GM21529 (cell line): ENCODE measurements around the gene TAF11L5.
"Not testable (repeated sequence)": the region's sequence is repeated elsewhere in the genome, so short reads cannot be mapped to it uniquely, and the experiment has no call there.

Experiments
- ATAC-seq: cut with Tn5 transposase; IDR thresholded peaks from one replicate; pipeline ENCODE4 v1.9.1; 2021; ENCODE audit not compliant: unreplicated experiment

TAF11L5 gene

DNA sequence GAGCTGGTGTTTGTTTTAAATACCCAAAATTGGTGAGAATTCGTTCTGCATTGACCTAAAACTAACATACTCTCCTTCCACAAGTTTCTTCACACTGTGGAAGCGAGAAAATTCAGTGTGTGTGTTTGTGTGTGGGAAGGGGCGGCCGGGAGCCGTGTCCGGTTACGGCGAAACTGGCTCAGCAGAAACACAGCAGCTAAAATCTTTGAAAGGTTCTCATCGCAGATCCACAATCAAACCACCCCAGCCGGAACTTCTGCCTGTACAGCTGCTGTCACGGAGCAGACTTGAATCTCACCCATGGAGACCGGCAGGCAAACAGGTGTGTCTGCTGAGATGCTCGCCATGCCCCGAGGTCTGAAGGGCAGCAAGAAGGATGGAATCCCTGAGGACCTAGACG is at the start of gene TAF11L5:
TSS of gene TAF11L5 (plus strand) at position 301 of the 400 bp plus-strand sequence.
- ATAC-seq: not testable (repeated sequence)

DNA sequence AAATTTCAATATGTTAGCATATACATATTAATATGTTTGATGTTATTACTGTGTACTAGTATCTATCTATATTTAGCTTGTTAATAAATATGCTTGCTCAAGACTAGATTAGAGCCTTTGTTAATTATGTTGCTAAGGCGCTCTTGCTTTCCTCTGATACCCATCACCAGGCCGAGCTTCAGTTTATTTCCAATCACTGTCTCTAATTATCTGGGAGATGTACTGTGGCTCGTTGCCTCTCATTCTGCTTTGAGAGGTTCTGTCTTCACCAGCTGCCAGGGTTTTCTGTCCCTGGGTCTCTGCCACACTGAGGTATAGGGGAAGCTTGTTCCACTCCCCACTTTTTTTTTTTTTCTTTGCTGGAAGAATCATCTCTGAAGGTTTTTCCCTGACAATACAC is 48.0 kb upstream of the TAF11L5 start:
- no peak for ATAC-seq

DNA sequence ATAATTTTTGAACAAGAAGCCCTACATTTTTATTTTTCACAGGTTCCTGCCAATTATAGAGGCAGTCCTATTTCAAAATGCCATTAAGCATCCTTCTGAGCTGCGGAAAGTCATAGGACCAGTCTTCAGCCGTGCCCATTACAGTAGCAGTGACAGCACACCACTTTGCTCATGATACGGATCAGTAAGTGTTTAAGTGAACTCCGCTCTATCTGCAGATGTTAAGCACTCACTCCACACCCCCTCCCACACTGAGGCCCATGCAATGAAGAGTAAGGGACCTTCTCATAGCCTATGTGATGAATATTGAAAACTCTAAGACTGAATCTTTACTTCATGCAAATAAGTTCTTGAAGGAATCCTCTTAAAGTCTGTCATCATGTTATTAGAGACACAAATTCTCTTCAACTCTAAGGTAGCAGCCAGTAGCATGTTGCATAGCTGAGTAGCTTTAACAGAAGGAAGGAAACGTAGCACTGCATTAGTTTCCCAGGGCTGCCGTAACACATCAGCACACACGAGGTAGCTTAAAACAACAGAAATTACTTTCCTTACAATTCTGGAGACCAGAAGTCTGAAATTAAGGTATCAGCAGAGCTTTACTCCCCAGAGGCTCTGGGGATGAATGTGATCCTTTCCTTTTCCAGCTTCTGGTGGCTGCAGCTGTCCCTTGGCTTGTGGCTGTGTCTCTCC is 47.3 kb upstream of the TAF11L5 start:
- no peak for ATAC-seq

DNA sequence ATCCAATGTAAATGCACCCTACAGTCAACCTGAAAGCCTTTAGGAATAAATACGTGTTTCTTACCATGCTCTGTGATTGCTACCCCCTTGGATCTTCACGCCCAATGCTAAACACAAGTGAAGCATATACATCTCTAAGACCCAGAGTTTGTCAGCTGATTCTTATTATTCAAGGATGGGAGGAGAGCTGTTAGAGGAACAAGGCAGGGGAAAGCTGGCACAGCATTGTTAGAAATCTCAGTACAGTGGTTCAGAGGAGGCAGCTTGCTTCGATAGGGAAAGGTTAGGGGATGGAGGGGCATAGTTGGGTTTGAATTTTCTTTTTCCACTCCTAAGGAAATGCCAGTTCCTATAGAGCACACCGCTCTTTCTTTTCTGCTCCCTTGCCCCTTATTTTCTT is 43.7 kb upstream of the TAF11L5 start:
- no peak for ATAC-seq

DNA sequence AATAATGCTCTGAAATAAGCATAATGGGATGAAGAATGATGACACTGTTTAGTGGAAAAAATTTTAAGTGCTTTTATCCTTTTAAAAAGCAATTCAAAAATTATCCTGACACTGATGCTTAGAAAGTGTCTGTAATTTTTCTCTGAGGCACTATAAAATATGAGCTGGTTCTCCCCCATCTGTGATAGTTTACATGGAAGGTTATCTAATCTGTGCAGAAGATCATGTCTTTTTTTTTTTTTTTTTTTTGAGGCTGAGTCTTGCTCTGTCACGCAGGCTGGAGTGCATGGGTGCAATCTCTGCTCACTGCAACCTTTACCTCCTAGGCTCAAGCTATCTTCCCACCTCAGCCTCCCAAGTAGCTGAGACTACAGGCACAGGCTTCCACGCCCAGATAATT is 42.2 kb upstream of the TAF11L5 start:
- no peak for ATAC-seq

DNA sequence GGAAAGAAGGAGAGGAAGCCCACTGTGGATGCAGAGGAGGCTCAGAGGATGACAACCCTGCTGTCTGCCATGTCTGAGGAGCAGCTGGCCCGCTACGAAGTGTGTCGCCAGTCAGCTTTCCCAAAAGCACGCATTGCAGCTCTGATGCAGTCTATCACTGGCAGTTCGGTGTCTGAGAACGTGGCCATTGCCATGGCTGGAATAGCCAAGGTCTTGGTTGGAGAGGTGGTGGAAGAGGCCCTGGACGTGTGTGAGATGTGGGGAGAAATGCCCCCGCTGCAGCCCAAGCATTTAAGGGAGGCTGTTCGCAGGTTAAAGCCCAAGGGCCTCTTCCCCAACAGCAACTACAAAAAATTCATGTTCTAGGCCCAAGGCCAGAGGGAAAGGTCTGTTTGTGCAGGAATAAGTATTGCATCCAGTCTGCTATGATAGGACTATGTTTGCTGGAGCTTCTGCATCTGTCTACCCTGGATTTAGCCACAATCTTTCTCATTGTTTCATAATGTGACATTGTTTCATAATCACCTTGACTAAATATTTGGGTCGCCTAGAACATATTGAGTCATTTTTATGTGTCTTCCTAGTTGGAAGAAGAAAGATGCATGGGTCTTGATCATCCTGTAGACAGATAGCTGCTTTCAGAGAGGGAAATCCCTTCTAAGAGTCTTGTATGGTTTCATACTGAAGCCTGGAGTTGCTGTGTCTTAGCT is 38.4 kb upstream of the TAF11L5 start:
- not testable (repeated sequence) for ATAC-seq

DNA sequence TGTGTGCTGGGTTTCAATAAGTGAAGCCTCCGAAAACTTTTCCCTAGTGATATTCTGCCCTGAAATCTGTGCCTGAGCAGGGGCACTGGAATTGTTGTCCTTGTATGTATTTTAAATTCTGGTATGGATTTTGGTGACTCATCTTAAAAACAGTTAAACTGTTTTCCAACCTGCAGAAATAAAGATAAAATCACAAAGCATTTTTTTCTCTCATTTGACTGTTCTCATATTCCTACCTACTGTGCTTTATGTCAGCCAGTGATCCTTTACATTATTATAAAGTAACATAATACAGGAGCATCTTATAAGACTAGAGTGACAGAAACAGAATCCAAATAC is 37.9 kb upstream of the TAF11L5 start:
- ATAC-seq: no peak

DNA sequence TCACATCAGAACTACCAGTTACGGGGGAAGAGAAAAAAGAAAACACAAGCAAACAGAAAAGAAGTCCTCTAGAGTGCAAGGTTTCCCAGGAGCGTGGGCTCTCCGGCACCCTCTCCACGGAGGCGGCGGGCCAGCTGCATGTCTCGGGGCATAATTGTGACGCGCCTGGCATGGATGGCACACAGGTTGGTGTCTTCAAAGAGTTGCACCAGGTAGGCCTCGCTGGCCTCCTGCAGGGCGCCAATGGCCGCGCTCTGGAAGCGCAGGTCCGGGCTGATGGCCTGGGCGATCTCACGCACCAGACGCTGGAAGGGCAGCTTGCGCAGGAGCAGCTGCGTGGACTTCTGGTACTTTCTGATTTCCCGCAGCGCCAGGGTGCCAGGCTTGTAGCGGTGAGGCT is 33.8 kb upstream of the TAF11L5 start:
- not testable (repeated sequence) for ATAC-seq

DNA sequence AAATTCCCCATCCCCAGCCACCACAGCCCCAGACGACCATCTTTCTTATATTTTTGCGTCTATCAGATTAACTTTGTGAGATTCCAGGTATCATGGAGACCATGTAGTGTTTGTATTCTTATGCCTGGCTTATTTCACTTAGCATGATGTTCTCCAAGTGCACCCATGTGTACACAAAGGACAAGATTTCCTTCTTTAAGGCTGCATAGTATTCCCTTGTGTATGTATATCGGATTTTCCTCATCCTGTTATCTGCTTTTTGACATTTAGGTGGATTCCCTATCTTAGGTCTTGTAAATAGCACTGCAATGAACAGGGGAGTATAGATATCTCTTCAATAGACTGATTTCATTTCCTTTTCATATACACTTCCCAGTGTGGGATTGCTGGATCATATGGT is 32.3 kb upstream of the TAF11L5 start:
- no peak for ATAC-seq

DNA sequence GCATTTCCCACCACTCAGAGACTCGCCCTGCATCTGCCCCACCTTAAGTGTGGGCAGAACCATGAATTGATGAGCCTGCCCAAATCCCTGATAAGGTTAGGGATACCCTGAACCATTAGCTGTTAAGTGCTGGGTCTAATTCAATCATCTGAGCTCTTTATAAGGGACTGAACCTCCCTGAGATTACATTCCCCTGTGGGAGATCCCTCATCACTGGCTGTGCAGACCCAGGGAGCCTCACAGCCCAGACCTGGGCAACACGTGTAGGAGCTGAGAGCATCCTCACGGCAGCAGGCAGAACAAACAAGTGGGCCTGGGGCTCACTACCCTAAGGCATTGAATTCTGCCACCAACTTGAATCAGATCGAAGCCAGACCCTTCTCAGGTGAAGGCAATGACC is 27.6 kb upstream of the TAF11L5 start:
- ATAC-seq: no peak

DNA sequence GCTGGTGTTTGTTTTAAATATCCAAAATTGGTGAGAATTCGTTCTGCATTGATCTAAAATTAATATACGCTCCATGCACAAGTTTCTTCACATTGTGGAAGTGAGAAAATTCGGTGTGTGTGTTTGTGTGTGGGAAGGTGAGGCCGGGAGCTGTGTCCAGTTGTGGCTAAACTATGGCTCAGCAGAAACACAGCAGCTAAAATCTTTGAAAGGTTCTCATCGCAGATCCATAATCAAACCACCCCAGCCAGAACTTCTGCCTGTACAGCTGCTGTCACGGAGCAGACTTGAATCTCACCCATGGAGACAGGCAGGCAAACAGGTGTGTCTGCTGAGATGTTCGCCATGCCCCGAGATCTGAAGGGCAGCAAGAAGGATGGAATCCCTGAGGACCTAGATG is 27.1 kb upstream of the TAF11L5 start, which contains the start of gene TAF11L2:
TSS of gene TAF11L2 (plus strand) at position 301 of the 400 bp plus-strand sequence.
- not testable (repeated sequence) for ATAC-seq

DNA sequence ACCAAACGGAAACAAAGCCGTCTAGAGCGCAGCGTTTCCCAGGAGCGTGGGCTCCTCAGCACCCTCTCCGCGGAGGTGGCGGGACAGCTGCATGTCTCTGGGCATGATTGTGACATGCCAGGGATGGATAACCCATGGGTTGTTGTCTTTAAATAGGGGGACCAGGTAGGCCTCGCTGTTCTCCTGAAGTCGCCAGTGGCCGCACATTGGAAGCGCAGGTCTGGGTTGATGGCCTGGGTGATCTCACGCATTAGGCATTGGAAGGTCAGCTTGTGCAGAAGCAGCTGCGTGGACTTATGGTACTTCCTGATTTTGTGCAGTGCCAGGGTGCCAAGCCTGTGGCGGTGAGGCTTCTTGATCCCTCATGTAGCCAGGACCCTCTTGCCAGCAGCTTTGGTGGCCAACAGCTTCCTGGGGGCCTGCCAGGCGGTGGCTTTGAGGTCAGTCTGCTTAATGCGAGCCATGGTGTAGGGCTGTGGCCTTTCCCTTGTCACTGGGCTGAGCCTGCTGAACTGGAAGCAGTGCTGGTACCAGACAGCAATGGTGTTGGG is 13.2 kb upstream of the TAF11L5 start:
- no peak for ATAC-seq

DNA sequence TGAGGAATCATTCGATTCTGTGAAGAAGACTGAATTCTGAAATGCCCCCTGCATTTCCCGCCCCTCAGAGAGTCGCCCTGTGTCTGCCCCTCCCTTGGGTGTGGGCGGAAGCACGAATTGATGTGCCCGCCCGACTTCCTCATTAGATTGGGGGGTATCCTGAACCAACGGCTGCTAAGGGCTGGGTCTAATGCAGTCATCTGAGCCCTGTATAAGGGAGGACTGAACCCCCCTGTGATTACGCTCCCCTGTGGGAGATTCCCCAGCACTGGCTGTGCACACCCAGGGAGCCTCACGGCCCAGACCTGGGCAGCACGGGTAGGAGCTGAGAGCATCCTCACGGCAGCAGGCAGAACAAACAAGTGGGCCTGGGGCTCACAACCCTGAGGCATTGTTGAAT is 7.5 kb upstream of the TAF11L5 start:
- ATAC-seq: not testable (repeated sequence)

DNA sequence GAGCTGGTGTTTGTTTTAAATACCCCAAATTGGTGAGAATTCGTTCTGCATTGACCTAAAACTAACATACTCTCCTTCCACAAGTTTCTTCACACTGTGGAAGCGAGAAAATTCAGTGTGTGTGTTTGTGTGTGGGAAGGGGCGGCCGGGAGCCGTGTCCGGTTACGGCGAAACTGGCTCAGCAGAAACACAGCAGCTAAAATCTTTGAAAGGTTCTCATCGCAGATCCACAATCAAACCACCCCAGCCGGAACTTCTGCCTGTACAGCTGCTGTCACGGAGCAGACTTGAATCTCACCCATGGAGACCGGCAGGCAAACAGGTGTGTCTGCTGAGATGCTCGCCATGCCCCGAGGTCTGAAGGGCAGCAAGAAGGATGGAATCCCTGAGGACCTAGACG is 7.0 kb upstream of the TAF11L5 start, which contains the start of gene TAF11L3:
TSS of gene TAF11L3 (plus strand) at position 301 of the 400 bp plus-strand sequence.
- not testable (repeated sequence) for ATAC-seq

DNA sequence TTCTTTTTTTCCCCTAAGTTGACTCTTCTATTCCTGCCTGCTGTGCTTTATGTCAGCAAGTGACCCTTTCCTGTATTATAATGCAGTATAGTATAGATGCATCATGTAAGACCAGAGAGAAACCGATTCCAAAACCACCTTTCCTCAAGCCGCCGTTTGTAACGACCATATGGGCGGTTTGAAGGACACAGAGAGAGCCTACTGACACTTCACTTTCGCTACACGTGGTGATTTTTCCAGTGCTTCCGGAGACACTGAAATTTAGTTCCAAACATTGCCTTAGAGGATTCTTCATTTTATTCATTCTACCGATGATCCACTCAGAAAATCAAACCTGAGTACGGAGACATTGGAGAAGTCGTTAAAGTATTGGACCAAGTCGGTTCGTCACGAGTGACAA is 5.5 kb upstream of the TAF11L5 start:
- not testable (repeated sequence) for ATAC-seq

DNA sequence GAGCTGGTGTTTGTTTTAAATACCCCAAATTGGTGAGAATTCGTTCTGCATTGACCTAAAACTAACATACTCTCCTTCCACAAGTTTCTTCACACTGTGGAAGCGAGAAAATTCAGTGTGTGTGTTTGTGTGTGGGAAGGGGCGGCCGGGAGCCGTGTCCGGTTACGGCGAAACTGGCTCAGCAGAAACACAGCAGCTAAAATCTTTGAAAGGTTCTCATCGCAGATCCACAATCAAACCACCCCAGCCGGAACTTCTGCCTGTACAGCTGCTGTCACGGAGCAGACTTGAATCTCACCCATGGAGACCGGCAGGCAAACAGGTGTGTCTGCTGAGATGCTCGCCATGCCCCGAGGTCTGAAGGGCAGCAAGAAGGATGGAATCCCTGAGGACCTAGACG is 3.5 kb upstream of the TAF11L5 start, which contains the start of gene TAF11L4:
TSS of gene TAF11L4 (plus strand) at position 301 of the 400 bp plus-strand sequence.
- not testable (repeated sequence) for ATAC-seq

DNA sequence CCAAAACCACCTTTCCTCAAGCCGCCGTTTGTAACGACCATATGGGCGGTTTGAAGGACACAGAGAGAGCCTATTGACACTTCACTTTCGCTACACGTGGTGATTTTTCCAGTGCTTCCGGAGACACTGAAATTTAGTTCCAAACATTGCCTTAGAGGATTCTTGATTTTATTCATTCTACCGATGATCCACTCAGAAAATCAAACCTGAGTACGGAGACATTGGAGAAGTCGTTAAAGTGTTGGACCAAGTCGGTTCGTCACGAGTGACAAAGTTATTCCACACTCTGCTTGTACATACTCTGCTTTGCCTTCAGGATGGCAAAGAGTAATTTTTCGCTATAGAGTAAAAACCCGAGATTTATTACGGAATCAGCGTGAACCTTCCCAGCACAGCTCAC is 1.5 kb downstream of the TAF11L5 start:
- ATAC-seq: not testable (repeated sequence)

DNA sequence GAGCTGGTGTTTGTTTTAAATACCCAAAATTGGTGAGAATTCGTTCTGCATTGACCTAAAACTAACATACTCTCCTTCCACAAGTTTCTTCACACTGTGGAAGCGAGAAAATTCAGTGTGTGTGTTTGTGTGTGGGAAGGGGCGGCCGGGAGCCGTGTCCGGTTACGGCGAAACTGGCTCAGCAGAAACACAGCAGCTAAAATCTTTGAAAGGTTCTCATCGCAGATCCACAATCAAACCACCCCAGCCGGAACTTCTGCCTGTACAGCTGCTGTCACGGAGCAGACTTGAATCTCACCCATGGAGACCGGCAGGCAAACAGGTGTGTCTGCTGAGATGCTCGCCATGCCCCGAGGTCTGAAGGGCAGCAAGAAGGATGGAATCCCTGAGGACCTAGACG is 3.3 kb downstream of the TAF11L5 start, which contains the start of gene TAF11L6:
TSS of gene TAF11L6 (plus strand) at position 301 of the 400 bp plus-strand sequence.
- not testable (repeated sequence) for ATAC-seq
